Muscle of back (tissue), 11 donors: Measurements from ENCODE around the gene JAZF1. TPM values are rescaled to one million over a fixed set of nuclear protein-coding genes. Genes with fewer than 3 reads are reported as not detected.
"Not testable (repeated sequence)": the region's sequence is repeated elsewhere in the genome, so short reads cannot be mapped to it uniquely, and the experiment has no call there.

Source experiments
- DNase-seq, 3 donors: peaks; one replicate each; pipeline versions ENCODE4 v3.0.0 to v3.0.0-alpha.2; 2013
- polyA plus RNA-seq, 10 donors: library from polyadenylated mRNA; unstranded; fragments of 120-200 nt; gene quantifications; one replicate each; pipeline ENCODE4 v1.2.1, GENCODE V29; 2013; ENCODE audit not compliant: insufficient read length in 10 of 10

The JAZF1 gene
- polyA plus RNA-seq, 10 donors = 27.2 to 42.6 (median 29.7) TPM

DNA sequence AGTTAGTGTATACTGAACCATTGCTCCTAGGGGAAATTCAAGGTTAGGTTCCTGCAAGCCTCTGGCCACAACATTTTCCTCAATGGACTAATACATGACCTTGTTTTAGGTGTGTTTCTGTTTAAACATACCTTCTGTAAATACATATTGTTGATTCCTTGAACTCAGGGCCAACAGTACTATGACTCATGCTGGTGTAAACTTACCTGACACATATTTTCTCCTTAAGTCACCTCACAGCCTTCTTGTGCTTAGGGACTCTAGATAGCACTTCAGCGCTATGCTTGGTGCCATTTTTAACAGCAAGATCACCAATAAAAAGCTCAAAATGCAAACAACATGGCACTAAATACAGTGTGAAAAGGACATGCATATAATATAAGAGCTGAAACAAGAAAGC, 264.2 kb downstream of the JAZF1 start:
- DNase-seq = no peak

DNA sequence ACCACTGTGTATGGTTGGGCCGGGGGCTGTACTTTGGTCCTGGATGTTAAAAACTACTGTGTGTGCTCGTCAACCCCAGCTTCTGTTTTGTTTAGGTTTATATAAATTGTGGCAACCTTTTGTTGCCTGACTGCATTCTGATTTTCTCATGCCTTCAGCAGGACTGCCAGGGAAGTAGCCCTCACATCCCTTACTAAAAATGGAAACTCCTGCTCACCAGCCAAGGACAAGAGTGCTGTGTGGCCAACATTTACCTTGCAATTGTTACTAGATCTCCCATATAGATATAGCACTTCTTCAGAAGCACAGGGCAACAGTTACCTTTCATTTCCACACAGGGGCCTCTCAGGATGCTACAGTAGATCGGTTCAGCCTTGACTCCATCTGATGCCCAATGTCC, 266.2 kb downstream of the JAZF1 start:
- DNase-seq = no peak

DNA sequence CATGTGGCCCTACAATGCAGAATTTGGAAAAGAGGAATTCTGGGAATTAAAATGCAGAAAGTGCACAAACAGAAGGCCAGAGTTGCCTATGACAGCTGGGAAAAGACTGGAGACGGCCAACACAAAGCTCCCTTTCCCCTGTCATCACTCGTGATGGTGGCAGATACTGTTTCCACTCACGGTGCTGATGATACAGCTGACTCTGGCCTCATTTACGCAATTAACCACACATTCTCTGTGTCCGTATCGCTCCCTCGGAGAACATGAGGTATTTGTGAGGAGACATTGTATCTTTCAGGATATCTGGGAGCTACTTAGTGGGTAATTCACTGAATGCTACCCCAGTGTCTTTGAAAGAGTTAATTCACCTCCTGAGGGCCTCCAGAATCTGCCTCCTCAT, 267.8 kb downstream of the JAZF1 start:
- no peak for DNase-seq

DNA sequence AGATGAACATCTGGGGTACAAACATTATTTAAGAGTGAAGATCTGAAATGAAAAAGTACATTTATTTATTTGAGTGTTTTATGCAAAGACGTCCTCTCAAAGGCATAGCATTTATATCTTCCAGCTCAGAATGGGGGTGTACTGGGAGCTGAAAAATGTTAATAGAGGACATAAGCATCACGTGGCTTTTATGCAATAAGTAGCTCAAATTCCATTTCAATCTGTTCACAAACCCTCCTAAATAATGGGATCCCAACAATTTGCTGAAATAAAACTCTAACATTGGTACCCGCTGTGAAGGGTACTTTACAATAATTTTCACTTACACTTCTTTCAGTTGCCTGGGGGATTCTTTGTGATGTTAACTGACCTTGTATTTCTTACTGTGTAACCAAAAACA, 268.7 kb downstream of the JAZF1 start:
- no peak for DNase-seq

DNA sequence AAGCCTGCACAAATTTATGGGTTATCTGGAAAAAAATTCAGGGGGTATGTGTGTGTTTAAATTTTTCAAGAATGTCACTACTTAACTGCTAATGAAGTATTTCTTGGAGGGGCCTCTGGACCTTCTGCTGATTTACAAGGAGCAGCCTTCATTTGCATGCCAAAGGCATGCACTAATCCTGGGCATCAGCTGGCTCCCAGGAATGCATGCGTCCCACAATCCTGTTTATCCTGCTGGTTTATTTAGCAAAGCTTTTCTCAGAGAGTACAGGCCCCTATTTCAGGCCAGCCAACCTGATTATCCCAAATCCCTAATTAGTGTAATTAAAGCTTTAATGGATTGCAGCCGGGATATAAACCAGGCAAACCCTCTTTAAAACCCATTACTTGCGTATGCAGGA, 270.3 kb downstream of the JAZF1 start:
- DNase-seq = no peak

DNA sequence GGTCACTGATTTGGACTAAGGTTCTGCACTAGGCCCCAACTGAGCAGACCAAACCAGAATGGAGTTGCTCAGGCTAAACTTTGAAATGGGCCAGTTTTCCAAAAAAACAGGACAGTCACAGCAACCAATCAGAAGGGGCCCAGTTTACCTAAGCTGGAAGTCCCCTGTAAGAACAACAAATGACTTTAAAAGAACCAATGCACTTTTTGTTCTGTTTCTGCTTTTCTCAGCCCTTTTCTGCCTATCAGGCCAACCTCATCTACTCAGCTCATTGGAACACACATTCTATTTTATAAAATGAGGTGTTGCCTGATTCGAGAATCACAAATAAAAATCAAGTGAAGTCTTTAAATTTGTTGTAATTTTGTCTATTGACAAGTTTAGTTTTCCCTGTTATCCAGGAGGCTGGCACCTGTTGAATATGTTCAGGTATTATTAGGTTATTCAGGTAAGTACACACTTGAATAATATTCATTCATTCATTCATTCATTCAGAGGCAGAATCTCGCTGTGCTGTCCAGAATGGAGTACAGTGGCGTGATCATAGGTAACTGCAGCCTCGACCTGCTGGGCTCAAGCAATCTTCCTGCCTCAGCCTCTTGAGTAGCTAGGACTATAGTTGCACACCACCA, 271.9 kb downstream of the JAZF1 start:
- DNase-seq = no peak

DNA sequence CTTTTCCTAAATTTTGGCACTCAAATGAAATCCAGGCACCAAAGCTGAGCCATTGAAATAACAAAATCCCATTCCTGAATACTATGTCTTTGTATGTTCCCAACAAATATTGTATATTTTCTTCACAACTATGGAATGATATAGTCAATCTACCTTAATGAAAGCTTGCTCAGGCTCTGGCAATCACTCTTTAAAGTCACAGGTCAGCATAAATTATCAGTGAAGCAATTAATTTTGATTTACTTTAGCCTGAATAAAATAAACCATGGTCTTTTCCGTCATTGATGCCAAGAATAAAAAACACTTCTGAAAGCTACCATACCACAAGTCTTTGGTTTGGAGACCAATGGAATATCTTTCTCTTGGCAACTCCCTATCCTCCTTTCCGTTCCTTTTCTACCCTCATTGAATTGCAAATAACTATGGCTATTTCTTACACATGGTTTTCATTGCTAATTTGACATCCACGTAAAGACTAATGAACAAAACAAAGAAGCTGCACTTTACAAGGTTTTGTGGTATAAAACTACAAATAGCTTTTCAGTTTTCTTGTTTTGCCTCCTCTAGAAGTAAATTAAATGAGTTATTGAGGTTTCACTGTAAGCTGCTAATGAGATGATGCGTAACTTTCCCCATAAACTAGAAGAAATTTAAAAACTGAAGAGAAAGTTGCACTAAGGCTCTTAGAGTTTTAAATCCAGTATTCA, 274.1 kb downstream of the JAZF1 start:
- no peak for DNase-seq

DNA sequence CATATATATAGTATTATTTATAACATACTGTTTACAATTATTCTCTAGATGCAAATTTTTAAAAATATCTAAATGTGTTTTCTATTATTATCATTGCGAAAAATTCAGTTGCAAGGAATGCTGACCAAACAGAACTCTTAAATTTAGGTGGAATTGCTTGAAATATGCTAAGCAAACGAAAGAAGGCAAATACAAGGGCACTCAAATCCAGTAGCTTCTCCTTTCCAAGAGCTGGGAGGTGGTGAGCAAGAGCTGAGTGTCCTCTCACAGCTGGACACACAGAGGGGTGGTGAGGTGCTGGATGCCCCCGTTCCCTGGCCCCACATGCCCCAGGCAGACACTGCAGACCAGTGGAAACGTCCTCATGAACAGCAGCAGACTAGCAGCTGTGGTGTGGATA, 274.6 kb downstream of the JAZF1 start:
- DNase-seq = no peak

DNA sequence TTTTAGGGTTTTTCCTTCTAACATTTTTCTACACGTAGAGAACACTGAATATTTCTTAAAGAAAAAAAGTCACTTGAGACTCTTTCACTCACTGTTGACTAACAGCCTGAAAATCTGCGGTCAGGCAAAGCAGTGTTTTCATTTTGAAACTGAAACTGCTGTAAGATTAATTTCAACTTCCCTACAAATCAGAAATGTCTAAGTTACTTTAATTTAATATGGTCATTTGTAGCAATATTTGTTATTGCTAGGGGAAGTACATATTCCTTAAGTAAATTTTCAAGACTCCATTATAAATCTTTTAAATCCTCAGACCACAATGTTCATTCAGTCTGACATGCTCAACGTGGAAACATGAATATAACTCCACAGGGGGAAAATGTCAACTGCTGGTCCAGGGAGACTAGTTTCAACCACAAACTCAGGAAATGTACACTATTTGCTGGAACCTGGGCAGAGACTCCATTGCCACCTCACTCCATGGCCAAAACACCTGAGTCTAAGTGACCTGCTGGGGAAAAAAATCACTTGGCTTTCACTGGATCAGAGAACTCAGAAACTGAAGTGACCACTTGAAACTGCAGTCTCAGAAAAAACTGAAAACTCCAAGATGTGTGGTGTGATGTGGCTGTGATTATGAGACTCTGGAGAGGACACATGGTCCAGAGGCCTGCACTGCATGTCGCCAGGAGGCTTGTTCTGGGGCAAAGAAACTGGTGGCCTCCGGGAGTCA, 279.4 kb downstream of the JAZF1 start:
- DNase-seq = peak; percentile 29 to 63 (median 38)

DNA sequence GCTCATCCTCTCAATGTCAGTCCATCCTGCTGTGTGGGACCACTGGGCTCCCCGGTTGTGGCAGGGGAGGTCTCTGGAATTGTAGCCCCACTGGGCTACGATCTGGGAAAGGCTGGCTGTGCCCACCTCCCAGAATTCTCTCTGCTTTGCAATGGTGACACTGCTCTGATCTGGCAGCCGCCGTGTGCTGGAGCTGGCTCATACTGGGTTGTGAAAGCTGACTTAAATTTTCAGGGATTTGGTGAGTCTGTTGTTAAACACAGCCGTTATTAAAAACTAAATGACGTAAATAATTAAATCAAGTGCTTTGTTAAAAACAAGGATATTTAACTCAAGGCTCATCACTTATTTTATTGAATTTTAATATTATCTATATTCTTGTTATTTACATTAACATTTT, 280.6 kb downstream of the JAZF1 start:
- no peak for DNase-seq

DNA sequence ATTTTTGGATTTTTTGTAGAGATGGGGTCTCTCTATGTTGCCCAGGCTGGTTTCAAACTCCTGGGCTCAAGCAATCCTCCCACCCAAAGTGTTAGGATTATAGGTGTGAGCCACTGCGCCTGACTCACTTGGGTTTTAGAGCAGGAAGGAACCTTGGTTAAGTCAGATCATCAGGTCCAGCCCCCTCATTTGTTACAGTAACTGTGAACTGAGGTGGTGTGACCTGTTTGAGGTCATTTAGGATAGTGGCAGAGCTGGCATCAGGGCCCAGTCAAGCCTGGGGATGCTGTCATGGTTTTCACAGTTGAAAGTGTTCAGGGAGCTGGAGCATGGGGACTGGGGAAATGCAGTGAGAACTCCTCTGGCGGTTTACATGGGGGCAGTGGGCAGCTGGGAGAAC, 281.0 kb downstream of the JAZF1 start:
- DNase-seq = no peak

DNA sequence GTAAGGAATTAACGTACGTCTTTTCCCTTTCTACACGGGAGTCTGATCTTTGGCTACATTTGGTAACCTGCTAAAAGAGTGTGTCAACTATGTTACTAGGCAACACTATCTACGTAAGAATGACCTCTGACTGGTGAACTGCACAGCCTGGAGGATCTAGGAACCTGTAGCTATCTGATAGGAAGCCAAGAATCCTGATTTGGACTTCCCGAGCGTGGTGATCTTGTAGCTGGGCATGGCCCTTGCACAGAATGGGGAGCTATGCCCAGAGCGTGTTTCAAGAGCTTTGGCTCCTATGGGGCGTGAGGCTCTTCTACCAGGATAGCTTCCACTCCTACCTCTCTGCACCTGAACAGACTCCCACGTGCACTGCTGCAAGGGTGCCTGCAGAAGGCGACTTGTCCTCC, 283.2 kb downstream of the JAZF1 start:
- DNase-seq = no peak

DNA sequence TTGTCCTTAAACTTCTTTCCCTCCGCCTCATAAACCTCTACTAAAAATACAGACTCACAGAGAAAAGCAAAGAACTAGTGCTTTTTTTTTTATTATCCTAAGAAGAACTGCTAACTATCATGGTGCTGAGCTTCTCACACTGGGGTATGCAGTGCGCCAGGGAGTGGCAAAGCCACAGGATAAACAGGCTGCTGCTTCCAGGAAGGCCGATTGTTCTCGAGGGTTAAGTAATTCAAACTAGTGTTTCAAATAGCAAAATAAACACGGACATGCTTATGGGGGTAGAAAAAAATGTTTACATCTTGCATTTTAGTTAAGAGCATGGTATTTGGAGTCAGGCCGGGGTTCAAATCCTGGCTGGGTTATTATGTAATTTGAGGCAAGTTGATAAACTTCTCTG, 283.6 kb downstream of the JAZF1 start:
- DNase-seq = no peak

DNA sequence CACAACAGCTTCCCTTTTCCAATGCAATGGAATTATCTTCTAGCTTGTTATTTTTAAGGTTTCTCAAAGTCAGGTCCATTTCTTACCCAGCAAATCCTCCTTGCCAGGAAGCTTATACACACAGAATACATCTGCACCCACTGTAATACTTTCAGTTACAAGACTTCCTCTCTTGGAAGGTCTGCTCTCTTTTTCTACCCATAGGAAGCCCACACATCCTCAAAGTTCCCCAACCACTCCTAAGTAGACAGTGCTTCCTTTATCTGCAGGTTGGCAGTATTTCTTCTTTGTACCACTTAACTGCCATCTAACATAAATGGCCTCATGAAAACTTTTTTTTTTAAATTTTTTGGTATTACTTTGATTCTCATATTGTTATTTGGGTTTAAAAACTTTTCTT, 285.0 kb downstream of the JAZF1 start:
- no peak for DNase-seq

DNA sequence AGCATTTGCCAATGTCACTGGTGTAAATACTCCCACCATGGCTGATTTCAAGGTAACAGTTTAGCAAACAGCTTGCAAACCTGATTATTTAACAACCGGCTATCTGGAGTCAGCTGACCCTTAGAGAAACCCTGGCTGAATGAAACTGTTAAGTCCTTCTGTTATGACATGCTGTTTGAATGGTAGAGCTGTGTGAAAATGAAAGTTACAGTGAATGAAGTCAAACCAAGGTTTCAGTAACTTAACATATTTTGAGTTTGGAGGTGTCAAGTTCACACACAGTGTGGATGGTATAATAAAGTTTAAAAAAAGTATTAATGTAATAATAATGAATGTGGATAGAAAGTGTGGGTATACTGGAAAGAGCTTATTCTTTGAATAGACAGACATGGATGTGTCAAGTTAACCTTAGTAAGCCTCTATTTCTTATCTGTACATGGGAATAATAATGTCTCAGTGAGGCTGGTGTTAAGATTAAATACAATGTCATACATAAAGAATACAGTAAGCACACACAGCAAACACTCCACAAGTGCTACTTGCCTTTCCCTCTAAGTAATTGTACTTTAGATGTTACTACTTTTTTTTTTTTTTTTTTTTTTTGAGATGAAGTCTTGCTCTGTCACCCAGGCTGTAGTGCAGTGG, 290.3 kb downstream of the JAZF1 start:
- DNase-seq = no peak

DNA sequence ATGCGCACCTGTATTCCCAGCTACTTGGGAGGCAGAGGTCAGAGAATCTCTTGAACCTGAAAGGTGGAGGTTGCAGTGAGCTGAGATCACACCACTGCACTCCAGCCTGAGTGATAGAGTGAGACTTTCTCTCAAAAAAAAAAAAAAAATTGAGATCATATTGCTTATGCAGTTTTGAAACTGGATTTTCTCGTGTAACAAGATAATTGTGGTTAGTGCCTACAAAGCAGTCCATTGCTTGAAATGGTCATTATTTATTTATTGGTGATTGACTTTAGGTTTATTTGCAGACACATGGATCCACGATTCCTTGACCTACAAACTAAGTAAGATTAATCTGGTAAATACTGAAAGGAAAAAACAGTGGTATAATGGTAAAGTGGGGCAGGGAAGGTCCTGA, 290.8 kb downstream of the JAZF1 start:
- DNase-seq = no peak

DNA sequence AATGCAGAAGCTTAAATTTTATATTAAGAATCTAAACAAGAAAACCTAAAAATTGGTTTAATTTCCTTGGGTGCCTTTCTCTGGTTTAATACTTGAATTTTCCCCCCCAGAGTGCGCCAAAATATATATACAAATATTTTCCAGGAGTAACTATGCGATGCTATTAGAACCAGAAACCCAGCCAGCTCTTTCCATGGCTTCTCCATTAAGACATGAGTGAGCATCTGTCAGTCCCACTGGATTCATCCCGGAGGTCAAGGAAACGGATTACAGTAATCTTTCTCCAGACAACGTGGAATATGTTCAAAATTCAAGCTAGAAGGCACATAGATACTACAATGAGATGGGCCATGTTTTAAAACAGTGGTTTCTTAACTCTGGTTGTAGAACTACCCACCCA, 291.9 kb downstream of the JAZF1 start:
- peak in 2 of 3 donors; percentile 34 to 46 for DNase-seq

DNA sequence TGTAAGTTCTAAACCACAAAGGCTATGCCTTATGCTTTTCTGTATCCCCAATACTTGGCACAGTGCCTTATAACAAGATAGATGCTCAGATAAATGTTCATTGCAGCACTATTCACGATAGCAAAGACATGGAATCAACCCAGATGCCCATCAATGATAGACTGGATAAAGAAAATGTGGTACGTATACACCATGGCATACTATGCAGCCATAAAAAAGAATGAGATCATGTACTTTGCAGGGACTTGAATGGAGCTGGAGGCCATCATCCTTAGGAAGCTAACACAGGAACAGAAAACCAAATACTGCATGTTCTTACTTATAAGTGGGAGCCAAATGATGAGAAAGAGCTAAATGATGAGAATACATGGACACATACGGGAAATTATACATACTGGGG, 293.9 kb downstream of the JAZF1 start:
- DNase-seq = not testable (repeated sequence)

DNA sequence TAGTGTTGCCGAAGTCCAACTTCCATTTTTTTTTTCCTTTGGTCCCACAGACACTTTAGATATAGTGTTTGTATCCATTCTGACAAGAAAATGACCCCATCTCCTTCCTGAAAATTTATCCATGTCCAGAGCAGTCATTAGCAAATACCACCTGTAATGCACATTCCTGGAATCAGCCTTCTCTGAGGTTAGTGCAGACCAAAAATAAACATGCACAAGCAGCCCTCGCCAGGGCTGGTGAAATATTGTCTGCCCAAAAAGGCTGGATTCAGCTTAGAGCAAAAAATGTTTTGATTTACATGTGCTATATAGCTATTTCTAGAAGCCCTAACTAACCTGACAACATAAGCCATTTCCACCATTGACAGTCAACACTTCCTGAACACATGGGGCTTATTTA, 294.9 kb downstream of the JAZF1 start:
- DNase-seq = no peak

DNA sequence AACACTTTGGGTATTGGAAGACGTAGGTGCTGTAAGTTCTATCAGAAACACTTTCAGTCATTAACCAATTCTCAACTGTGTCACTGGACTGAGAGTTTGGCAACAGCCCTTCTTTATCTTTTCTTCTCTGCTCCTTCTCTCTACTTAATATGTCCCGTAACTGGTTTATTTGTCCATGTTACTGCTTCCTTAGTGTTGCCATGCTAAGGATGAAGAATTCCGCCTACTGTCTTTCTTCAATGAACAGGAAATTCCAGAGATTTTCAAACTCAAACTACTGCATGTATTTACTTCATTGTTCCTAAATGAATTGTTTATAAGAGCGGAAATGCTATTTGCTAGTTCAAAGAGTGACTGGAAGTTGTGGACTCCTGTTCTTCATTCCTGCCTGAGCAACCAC, 296.9 kb downstream of the JAZF1 start:
- no peak for DNase-seq

DNA sequence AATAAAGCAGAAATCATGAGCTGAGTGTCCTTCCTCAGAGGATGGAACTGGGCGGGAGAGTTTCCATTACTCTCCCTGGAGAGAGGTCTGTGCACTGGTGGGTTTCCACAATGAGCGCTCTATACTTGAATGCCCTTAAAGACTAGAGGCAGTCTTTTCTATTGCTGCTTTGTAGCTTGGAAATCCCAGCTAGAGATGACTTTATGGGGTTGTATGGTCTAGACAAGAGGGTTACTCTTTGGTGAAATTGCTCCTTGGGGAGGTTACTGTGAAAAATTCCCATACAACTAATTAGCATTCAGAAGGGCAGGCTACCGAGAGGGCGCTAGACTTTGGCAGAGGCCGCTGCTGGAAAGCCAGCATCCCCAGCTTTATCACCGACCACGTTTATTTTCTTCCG, 303.8 kb downstream of the JAZF1 start:
- DNase-seq = no peak

DNA sequence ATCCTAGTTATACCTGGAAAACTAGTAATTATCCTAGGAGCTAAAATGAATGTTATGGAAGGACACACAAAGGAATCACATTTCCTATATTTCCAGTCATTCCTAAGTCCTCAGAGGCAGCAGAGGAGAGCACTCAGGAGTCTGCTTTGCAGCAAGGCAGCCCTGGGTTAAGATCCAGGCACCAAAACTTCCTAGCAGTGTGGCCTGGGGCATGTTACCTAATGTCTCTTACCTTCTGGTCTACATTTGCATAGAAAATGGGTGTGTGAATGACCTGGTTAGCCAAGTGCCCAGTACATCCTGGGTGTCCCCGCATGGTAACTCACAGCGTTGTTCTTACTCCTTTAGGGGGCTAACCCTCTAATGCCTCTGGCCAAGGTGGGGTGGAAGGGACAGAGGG, 304.8 kb downstream of the JAZF1 start:
- no peak for DNase-seq

DNA sequence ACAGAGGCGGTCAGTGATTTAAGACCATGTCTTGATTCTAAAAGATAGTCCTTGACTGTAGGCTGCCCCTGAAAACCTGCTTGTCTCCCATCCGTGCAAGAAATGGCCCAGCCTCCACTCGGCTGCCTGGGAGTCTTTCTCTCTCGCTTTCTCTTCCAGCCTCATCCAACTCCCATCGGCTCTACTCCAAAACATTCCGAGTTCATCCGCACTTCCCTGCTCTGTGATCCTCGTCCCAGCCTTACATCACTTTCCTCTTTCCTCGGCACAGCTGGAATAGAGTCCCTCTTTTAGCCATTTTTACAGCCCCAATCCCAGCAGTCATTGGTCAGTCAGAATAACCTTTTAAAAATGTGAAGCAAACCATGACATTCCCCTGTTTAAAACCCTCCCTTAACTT, 305.5 kb downstream of the JAZF1 start:
- DNase-seq = peak in 2 of 3 donors; percentile 16 to 28
